Smooth muscle cell (in vitro differentiated cells): ENCODE measurements around the gene NCOA4. TPM values are rescaled to one million over a fixed set of nuclear protein-coding genes. Genes with fewer than 3 reads are reported as not detected.

Experiments used
- DNase-seq: peaks from one replicate; lab custom pipeline; 2025; ENCODE audit not compliant: unreplicated experiment; lab: John Stamatoyannopoulos, UW
- H2AFZ ChIP-seq: fragments of 200-600 bp; sonication (generic); 2 replicates; pipeline ENCODE4 v1.6.0; 2016; ENCODE audit warnings: antibody characterized with exemption, low read depth, mild to moderate bottlenecking
- H3F3A ChIP-seq: fragments of 200-600 bp; sonication (generic); 2 replicates; pipeline ENCODE4 v1.6.0; 2017; ENCODE audit warnings: antibody characterized with exemption, low read depth
- H3K27ac ChIP-seq: fragments of 200-600 bp; sonication (generic); 2 replicates; pipeline ENCODE4 v1.5.1; 2016; ENCODE audit warnings: low read depth, mild to moderate bottlenecking
- H3K27me3 ChIP-seq: fragments of 200-600 bp; sonication (generic); 2 replicates; pipeline ENCODE4 v1.6.1; 2016; ENCODE audit warnings: low read depth, mild to moderate bottlenecking
- H3K36me3 ChIP-seq: fragments of 200-600 bp; sonication (generic); 2 replicates; pipeline ENCODE4 v1.5.1; 2016; ENCODE audit warnings: low read depth
- H3K4me1 ChIP-seq: fragments of 200-600 bp; sonication (generic); 2 replicates; pipeline ENCODE4 v1.5.1; 2016; ENCODE audit warnings: low read depth
- H3K4me2 ChIP-seq: fragments of 200-600 bp; sonication (generic); 2 replicates; pipeline ENCODE4 v1.6.0; 2016; ENCODE audit warnings: mild to moderate bottlenecking
- H3K4me3 ChIP-seq: fragments of 200-600 bp; sonication (generic); 2 replicates; pipeline ENCODE4 v1.5.1; 2016; ENCODE audit warnings: mild to moderate bottlenecking
- H3K79me2 ChIP-seq: fragments of 200-600 bp; sonication (generic); 2 replicates; pipeline ENCODE4 v1.6.0; 2016; ENCODE audit warnings: low read depth, mild to moderate bottlenecking
- H3K9ac ChIP-seq: fragments of 200-600 bp; sonication (generic); 2 replicates; pipeline ENCODE4 v1.6.0; 2016; ENCODE audit warnings: low read depth
- H3K9me3 ChIP-seq: fragments of 200-600 bp; sonication (generic); replicated peaks from 2 replicates; pipeline ENCODE4 v1.5.1; 2016; ENCODE audit warnings: low read depth
- H4K20me1 ChIP-seq: fragments of 200-600 bp; sonication (generic); 2 replicates; pipeline ENCODE4 v1.6.0; 2016; ENCODE audit warnings: low read depth
- CTCF ChIP-seq: fragments of 200-600 bp; sonication (generic); IDR thresholded peaks from 2 replicates; pipeline ENCODE4 v1.5.1; 2017; ENCODE audit warnings: borderline replicate concordance, mild to moderate bottlenecking, antibody characterized with exemption; ENCODE audit not compliant: insufficient read depth, poor library complexity, severe bottlenecking
- WGBS: methylation state at CpG from one replicate; pipeline ENCODE4 v1.1.7; 2016; ENCODE audit warnings: low lambda C conversion rate; 5-methylcytosine and 5-hydroxymethylcytosine counted together
- polyA plus RNA-seq: library from polyadenylated mRNA; unstranded; fragments of >200 nt; fragmentation: Nextera tagmentation; extraction: Ambion mirVana; gene quantifications from 2 replicates; pipeline ENCODE4 v1.2.1, GENCODE V29; 2016
- total RNA-seq: library from RNA; depleted of rRNA; stranded (reverse); fragments of >200 nt; gene quantifications from 2 replicates; pipeline ENCODE4 v1.2.3, GENCODE V29; 2014

NCOA4 gene
- total and polyA plus RNA-seq, 2 experiments from 2014 or later: 61.3 to 147 TPM

DNA sequence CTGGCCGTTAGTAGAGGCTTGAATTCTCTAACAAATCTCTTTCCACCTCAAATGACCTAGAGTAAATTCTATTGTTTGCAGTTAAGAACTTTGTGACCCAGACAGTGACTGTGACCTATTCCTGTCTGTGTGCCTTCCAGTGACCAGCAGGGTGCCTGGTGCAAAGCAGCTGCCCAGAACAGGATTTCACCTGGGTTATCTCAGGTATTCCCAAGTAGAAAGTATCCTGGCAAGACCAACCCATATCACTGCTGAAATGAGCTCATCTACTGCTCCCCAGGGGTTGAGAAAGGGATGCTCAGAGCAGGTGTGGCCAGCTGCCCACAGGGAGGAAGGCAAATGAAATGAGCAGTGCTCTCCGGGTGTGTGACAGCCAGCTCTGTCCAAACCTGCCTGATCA lies 17.7 kb upstream of the NCOA4 start:
- 70% methylated on average over 2 of the region's 2 CpGs for WGBS
- H2AFZ ChIP-seq: no peak overlapping the region
- no peak for DNase-seq
- no peaks in the 10 kb centered on the region for H3F3A ChIP-seq
- TF ChIP-seq CTCF: no peak
- no peak overlapping the region for H3K27ac ChIP-seq
- no peak overlapping the region for H3K4me2 ChIP-seq
- no peaks in the 10 kb centered on the region for H3K9me3 ChIP-seq
- no peaks in the 10 kb centered on the region for H3K79me2 ChIP-seq
- no peaks in the 10 kb centered on the region for H3K27me3 ChIP-seq
- H3K36me3 ChIP-seq: no peaks in the 10 kb centered on the region
- peaks cover 14% of the 10 kb centered on the region for H3K4me1 ChIP-seq
- no peaks in the 10 kb centered on the region for H4K20me1 ChIP-seq
- no peak overlapping the region for H3K9ac ChIP-seq
- H3K4me3 ChIP-seq: no peak overlapping the region

DNA sequence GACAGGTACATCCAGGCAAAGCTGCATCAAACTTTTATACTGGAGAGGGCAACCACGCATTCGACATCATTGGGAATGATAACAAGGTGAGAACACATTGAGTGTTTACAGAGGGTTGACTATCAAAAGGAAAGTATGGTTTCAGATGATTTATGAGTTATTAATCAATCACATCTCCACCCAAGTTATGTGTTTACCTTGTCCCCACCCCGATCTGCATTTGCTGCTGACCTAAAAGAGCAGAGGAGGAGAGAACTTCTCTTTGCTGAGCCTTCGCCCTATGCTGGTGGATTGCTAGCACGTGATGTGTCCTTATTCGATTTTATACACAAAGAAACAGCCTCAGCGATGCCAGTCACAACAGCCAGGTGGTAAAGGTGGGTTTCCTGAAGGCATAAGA lies 15.8 kb upstream of the NCOA4 start, which contains the start of gene MSMB:
TSS of gene MSMB (minus strand) at position 9 of the 400 bp plus-strand sequence. CDS start 32 bp downstream, outside the sequence.
- Histone ChIP-seq H3K4me3 (no peak within 1 kb of the TSS), H2AFZ (no peak within 1 kb of the TSS), H3K9ac (no peak within 1 kb of the TSS), H3K27ac (no peak within 1 kb of the TSS), H3K4me1 (no peaks in the 10 kb centered on the region), H3K79me2 (no peaks in the 10 kb centered on the region), H3K9me3 (no peaks in the 10 kb centered on the region), H3K27me3 (no peaks in the 10 kb centered on the region), H3F3A (no peaks in the 10 kb centered on the region), H4K20me1 (no peaks in the 10 kb centered on the region), H3K4me2 (no peak within 1 kb of the TSS), H3K36me3 (no peaks in the 10 kb centered on the region)
- DNase-seq: no peak
- TF ChIP-seq CTCF: no peak
- 93% methylated on average over 7 of the region's 7 CpGs for WGBS

DNA sequence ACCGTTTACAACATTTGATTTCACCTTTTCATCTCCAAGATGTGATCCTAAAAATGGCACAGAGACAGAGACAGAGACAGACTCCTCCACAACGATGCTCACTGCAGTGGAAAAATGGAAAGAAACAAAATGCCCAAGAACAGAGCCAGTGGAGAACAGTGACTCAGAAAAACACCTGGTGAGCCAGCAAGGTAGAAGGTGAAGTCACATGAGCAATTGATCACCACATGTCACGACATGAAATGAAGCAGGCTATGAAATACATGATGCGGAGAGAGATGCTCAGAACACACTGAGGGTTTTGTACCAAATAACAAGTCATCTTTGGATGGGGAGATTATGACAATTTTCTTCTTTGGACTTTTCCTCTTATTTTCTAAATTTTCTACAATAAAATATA lies 12.1 kb upstream of the NCOA4 start:
- WGBS: 69% methylated on average over 4 of the region's 4 CpGs
- no peak for DNase-seq
- no peaks in the 10 kb centered on the region for H3K36me3 ChIP-seq
- TF ChIP-seq CTCF: no peak
- H3K4me3 ChIP-seq: no peak overlapping the region
- H3K4me1 ChIP-seq: no peaks in the 10 kb centered on the region
- H2AFZ ChIP-seq: no peak overlapping the region
- H4K20me1 ChIP-seq: no peaks in the 10 kb centered on the region
- H3K9ac ChIP-seq: no peak overlapping the region
- no peaks in the 10 kb centered on the region for H3K79me2 ChIP-seq
- H3K27ac ChIP-seq: no peak overlapping the region
- H3K9me3 ChIP-seq: no peaks in the 10 kb centered on the region
- no peak overlapping the region for H3K4me2 ChIP-seq
- no peaks in the 10 kb centered on the region for H3K27me3 ChIP-seq
- H3F3A ChIP-seq: no peaks in the 10 kb centered on the region

DNA sequence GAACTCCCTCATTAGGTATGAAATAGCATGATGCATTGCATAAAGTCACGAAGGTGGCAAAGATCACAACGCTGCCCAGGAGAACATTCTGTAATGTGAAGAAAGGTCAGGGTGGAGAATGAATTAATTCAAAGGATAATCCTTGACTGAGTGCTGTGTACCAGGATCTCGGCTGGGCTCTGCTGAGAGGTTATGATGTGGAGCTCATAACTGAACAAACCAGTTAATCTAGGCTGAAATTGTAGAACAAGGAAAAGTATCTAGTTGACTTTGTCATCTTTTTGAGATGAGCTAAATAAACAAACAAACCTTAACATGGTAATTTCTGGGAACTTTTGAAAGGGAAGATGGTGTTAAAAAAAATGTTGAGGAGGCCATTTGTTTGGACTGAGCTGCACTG lies 9.6 kb upstream of the NCOA4 start:
- 85% methylated on average over 3 of the region's 3 CpGs for WGBS
- Histone ChIP-seq H3K79me2 (no peaks in the 10 kb centered on the region), H2AFZ (no peak overlapping the region), H3K9ac (no peak overlapping the region), H3K4me1 (no peaks in the 10 kb centered on the region), H3K27me3 (no peaks in the 10 kb centered on the region), H3K4me2 (no peak overlapping the region), H4K20me1 (no peaks in the 10 kb centered on the region), H3K4me3 (no peak overlapping the region), H3K36me3 (no peaks in the 10 kb centered on the region), H3K27ac (no peak overlapping the region), H3K9me3 (no peaks in the 10 kb centered on the region), H3F3A (no peaks in the 10 kb centered on the region)
- DNase-seq: no peak
- TF ChIP-seq CTCF: no peak
